ENCODE results near the gene DNAJA3. TPM values are rescaled to one million over a fixed set of nuclear protein-coding genes. Genes with fewer than 3 reads are reported as not detected.

DNAJA3 gene
- total and polyA plus RNA-seq, 9 of the 15 experiments (the other 6 are each of a cell fraction or from before 2014, with no cell fraction given): 8.1 to 105 (median 79.0) TPM

GRCh38 chr16:4461250-4462085 is 35.8 kb downstream of the DNAJA3 start (continued):
- no peak for TF ChIP-seq ELF4 (CRISPR knock-in tag; IDR thresholded peaks at IDR 0.05)
- TF ChIP-seq IRF1 (CRISPR knock-in tag; IDR thresholded peaks at IDR 0.05; ENCODE audit: borderline replicate concordance): no peak
- no peak for TF ChIP-seq HOXB6 (CRISPR knock-in tag; IDR thresholded peaks at IDR 0.05; ENCODE audit: borderline replicate concordance)
- TF ChIP-seq, protein P1, sequence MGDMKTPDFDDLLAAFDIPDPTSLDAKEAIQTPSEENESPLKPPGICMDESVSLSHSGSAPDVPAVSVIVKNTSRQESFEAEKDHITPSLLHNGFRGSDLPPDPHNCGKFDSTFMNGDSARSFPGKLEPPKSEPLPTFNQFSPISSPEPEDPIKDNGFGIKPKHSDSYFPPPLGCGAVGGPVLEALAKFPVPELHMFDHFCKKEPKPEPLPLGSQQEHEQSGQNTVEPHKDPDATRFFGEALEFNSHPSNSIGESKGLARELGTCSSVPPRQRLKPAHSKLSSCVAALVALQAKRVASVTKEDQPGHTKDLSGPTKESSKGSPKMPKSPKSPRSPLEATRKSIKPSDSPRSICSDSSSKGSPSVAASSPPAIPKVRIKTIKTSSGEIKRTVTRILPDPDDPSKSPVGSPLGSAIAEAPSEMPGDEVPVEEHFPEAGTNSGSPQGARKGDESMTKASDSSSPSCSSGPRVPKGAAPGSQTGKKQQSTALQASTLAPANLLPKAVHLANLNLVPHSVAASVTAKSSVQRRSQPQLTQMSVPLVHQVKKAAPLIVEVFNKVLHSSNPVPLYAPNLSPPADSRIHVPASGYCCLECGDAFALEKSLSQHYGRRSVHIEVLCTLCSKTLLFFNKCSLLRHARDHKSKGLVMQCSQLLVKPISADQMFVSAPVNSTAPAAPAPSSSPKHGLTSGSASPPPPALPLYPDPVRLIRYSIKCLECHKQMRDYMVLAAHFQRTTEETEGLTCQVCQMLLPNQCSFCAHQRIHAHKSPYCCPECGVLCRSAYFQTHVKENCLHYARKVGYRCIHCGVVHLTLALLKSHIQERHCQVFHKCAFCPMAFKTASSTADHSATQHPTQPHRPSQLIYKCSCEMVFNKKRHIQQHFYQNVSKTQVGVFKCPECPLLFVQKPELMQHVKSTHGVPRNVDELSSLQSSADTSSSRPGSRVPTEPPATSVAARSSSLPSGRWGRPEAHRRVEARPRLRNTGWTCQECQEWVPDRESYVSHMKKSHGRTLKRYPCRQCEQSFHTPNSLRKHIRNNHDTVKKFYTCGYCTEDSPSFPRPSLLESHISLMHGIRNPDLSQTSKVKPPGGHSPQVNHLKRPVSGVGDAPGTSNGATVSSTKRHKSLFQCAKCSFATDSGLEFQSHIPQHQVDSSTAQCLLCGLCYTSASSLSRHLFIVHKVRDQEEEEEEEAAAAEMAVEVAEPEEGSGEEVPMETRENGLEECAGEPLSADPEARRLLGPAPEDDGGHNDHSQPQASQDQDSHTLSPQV (IDR thresholded peaks at IDR 0.05): no peak
- TF ChIP-seq HMGN3 (IDR thresholded peaks at IDR 0.05; ENCODE audit: borderline replicate concordance, extremely low read depth, insufficient read length, low read depth, low read length): no peak
- no peak for TF ChIP-seq FIP1L1 (IDR thresholded peaks at IDR 0.05; ENCODE audit: low read depth, low read length, poor library complexity, severe bottlenecking)
- no peak for TF ChIP-seq MTA3 (IDR thresholded peaks at IDR 0.05; ENCODE audit: borderline replicate concordance)
- no peak for TF ChIP-seq ELF2 (CRISPR knock-in tag; IDR thresholded peaks at IDR 0.05)
- TF ChIP-seq, protein P2, sequence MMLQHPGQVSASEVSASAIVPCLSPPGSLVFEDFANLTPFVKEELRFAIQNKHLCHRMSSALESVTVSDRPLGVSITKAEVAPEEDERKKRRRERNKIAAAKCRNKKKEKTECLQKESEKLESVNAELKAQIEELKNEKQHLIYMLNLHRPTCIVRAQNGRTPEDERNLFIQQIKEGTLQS (IDR thresholded peaks at IDR 0.05): no peak
- TF ChIP-seq, protein P2 (CRISPR knock-in tag; conservative IDR thresholded peaks at IDR 0.05): no peak
- TF ChIP-seq MITF (IDR thresholded peaks at IDR 0.05): no peak
- TF ChIP-seq ZNF436 (CRISPR knock-in tag; IDR thresholded peaks at IDR 0.05): no peak
- TF ChIP-seq KDM1A (IDR thresholded peaks at IDR 0.05): no peak
- no peak for TF ChIP-seq ARHGAP35 (IDR thresholded peaks at IDR 0.05; ENCODE audit: partially characterized antibody)
- TF ChIP-seq MBD1 (CRISPR knock-in tag; IDR thresholded peaks at IDR 0.05): no peak
- TF ChIP-seq POLR2AphosphoS5 (IDR thresholded peaks at IDR 0.05; ENCODE audit: control insufficient read depth, insufficient read depth, low read depth, low read length): no peak
- no peak for TF ChIP-seq ZKSCAN3 (CRISPR knock-in tag; IDR thresholded peaks at IDR 0.05)
